ENCODE results near the gene NLK. TPM values are rescaled to one million over a fixed set of nuclear protein-coding genes. Genes with fewer than 3 reads are reported as not detected.

Gene NLK
- total and polyA plus RNA-seq, 10 of the 15 experiments (the other 5 are each of a cell fraction or from before 2014, with no cell fraction given), result 5.0 to 22.9 (median 15.0) TPM

GRCh38 chr17:28160610-28161009 is 118.1 kb downstream of the NLK start:
- in situ Hi-C loops (cut with MboI) (no loop called here), intact Hi-C loops (cut with micrococcal nuclease; ENCODE audit: unreplicated experiment) (no loop called here)
- ChIA-PET RAD21 (ENCODE audit: unreplicated experiment) (no interaction called here), SMC1A (ENCODE audit: uncharacterized antibody, unreplicated experiment) (no interaction called here), CTCF (interaction anchor here (1.0 kb wide), 1 partner anchor 18 kb away, joined by 3 read pairs; no protein-coding TSS in a partner anchor), POLR2A (no interaction called here)
- Histone ChIP-seq H3K9me3 (replicated peaks; ENCODE audit: control insufficient read depth, insufficient read depth, low read length) (no peaks in the 10 kb centered on the region), H3K36me3 (ENCODE audit: control insufficient read depth in 2 of 2, insufficient read depth in 2 of 2, low read length in 1 of 2) (no peaks in the 10 kb centered on the region), H2AFZ (ENCODE audit: control insufficient read depth, low read depth, low read length) (no peak overlapping the region), H3K4me3 (no peak overlapping the region), H3K27me3 (replicated peaks in 1 of 2; ENCODE audit: control insufficient read depth in 2 of 2, insufficient read depth in 2 of 2, low read length in 1 of 2) (no peaks in the 10 kb centered on the region), H3K4me2 (ENCODE audit: control insufficient read depth, insufficient read depth) (no peak overlapping the region), H3K4me1 (ENCODE audit: control insufficient read depth, insufficient read depth, low read length) (no peaks in the 10 kb centered on the region), H3K79me2 (ENCODE audit: control insufficient read depth, insufficient read depth, low read length) (no peaks in the 10 kb centered on the region), H3K9ac (ENCODE audit: control insufficient read depth, insufficient read depth, low read length) (no peak overlapping the region), H4K20me1 (ENCODE audit: control insufficient read depth, insufficient read depth) (no peaks in the 10 kb centered on the region), H3K27ac (ENCODE audit: control insufficient read depth, insufficient read depth) (no peak overlapping the region)
- BruUV-seq (replicated peaks), result no TSS peak
- FAIRE-seq, result no peak
- TF ChIP-seq FOXK2 (IDR thresholded peaks at IDR 0.05), result no peak
- no peak for TF ChIP-seq ETV6 (conservative IDR thresholded peaks at IDR 0.05 in 1 of 2, IDR thresholded peaks at IDR 0.05 in 1 of 2; ENCODE audit: borderline replicate concordance in 1 of 2, low read depth in 1 of 2)
- no peak for TF ChIP-seq E2F8 (IDR thresholded peaks at IDR 0.05; ENCODE audit: low read depth, partially characterized antibody)
- TF ChIP-seq POLR2AphosphoS2 (IDR thresholded peaks at IDR 0.05; ENCODE audit: low read depth, low read length), result no peak
- no peak for DNase-seq (ENCODE audit: low read depth, low spot score)
- ATAC-seq, result no peak
- 95% methylated on average over 2 of the region's 2 CpGs for WGBS (ENCODE audit: insufficient coverage, insufficient replicate concordance, low lambda C conversion rate, missing lambda C conversion rate)

DNA sequence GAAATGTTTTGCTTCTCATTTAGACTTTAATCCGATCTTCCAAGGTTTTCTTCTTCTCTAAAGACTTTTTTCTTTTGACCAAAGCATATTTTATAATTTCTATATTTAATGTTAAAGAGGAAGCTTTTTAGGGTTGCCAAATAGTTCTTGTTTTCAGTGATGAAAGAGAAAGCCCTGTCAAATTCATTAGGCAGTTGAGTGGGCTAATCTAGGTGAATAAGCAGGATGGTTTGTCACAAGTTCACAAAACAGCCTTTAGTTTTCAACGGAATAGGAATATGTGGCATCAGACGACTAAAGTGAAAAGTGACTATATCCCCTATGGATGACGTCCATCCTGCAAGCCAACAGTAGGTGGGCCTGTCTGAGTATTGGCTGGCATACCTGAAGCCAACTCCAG is 118.8 kb downstream of the NLK start:
- Histone ChIP-seq H2AFZ (ENCODE audit: control insufficient read depth, low read depth, low read length) (no peak overlapping the region), H3K79me2 (ENCODE audit: control insufficient read depth, insufficient read depth, low read length) (no peaks in the 10 kb centered on the region), H3K4me3 (no peak overlapping the region), H3K36me3 (ENCODE audit: control insufficient read depth in 2 of 2, insufficient read depth in 2 of 2, low read length in 1 of 2) (no peaks in the 10 kb centered on the region), H4K20me1 (ENCODE audit: control insufficient read depth, insufficient read depth) (no peaks in the 10 kb centered on the region), H3K4me1 (ENCODE audit: control insufficient read depth, insufficient read depth, low read length) (no peaks in the 10 kb centered on the region), H3K27ac (ENCODE audit: control insufficient read depth, insufficient read depth) (no peak overlapping the region), H3K4me2 (ENCODE audit: control insufficient read depth, insufficient read depth) (no peak overlapping the region), H3K9me3 (replicated peaks; ENCODE audit: control insufficient read depth, insufficient read depth, low read length) (no peaks in the 10 kb centered on the region), H3K27me3 (replicated peaks in 1 of 2; ENCODE audit: control insufficient read depth in 2 of 2, insufficient read depth in 2 of 2, low read length in 1 of 2) (no peaks in the 10 kb centered on the region), H3K9ac (ENCODE audit: control insufficient read depth, insufficient read depth, low read length) (no peak overlapping the region)
- ChIA-PET CTCF (interaction anchor here (1.0 kb wide), 1 partner anchor 17 kb away, joined by 3 read pairs; no protein-coding TSS in a partner anchor), POLR2A (no interaction called here), RAD21 (ENCODE audit: unreplicated experiment) (no interaction called here), SMC1A (ENCODE audit: uncharacterized antibody, unreplicated experiment) (no interaction called here)
- FAIRE-seq (no peak), DNase-seq (ENCODE audit: low read depth, low spot score) (no peak), ATAC-seq (no peak)
- intact Hi-C loops (cut with micrococcal nuclease; ENCODE audit: unreplicated experiment), result no loop called here
- 96% methylated on average over 4 of the region's 4 CpGs for WGBS (ENCODE audit: insufficient coverage, insufficient replicate concordance, low lambda C conversion rate, missing lambda C conversion rate)
- in situ Hi-C loops (cut with MboI), result no loop called here
- no TSS peak for BruUV-seq (replicated peaks)
- TF ChIP-seq ZNF687 (IDR thresholded peaks at IDR 0.05) (no peak), MLLT1 (IDR thresholded peaks at IDR 0.05) (no peak), YY1 (IDR thresholded peaks at IDR 0.05; ENCODE audit: low read depth, low read length) (no peak), SRF (IDR thresholded peaks at IDR 0.05; ENCODE audit: low read depth in 2 of 2, low read length in 2 of 2) (no peak), KLF5 (IDR thresholded peaks at IDR 0.05; ENCODE audit: partially characterized antibody) (no peak)

Data from GM12878 (cell line).